ENCODE results near the gene APOL1.
"Not testable (repeated sequence)": the region's sequence is repeated elsewhere in the genome, so short reads cannot be mapped to it uniquely, and the experiment has no call there.

The APOL1 gene

DNA sequence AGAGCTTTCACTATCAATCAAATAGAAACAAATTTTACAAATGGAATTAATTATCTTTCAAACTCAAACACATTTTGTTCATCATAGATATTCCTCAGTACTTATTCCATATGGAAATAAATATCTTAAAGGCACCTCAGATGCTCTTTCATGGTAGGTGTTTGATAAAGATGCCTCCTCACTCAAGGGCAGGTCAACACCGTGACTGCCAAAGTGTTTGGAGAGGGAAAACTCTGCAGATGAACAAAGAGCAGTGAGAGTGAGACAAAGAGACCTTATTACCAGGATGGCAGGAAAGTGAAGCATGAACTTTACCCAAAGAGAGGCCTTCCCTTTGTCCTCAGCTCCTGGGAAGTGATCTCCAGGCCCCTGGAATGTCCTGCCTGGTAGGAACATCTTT is 24.6 kb upstream of the APOL1 start:
- WGBS, 2 donors (ENCODE audit: extremely low coverage in 2 of 2, insufficient read length in 2 of 2, insufficient replicate concordance in 1 of 2), result no CpG with 5 or more reads among the region's 1 CpG
- H3K36me3 ChIP-seq (replicated peaks in 1 of 2; ENCODE audit: control insufficient read depth in 2 of 2, insufficient read depth in 2 of 2, low read length in 2 of 2), result peaks cover 0 to 51% of the 10 kb centered on the region in 2 donors

DNA sequence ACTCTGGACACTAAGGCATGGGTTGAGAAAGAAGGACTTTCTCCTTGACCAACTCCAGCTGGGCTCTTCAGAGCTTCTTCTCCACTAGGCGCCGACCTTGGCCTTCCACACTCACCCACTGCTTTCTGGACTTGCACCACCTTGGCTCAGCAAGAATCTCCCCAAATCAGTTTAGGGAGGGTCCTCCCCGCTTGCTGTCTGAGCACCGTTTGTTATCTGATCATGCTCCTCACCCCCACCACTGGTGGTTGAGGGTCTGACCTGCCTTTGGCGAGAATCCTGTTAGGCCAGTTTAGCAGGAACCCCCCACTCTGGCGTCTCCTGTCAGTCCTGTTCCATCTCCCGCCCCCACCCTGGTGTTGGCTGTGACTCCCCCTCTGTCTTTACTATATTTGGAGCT is 24.0 kb upstream of the APOL1 start:
- Histone ChIP-seq H3K9ac (ENCODE audit: low read depth, low read length, poor library complexity) (no peak overlapping the region), H3K27ac (replicated peaks; ENCODE audit: low read length) (no peak overlapping the region), H3K36me3 (replicated peaks in 1 of 2; ENCODE audit: control insufficient read depth in 2 of 2, insufficient read depth in 2 of 2, low read length in 2 of 2) (peaks cover 0 to 52% of the 10 kb centered on the region in 2 donors), H3K27me3 (ENCODE audit: control insufficient read depth in 3 of 3, insufficient read depth in 3 of 3, low read depth in 1 of 3, low read length in 3 of 3) (no peaks in the 10 kb centered on the region), H3K4me1 (ENCODE audit: control insufficient read depth in 2 of 2, insufficient read depth in 1 of 2, low read depth in 1 of 2, low read length in 2 of 2) (peaks cover 0 to 3% of the 10 kb centered on the region in 2 donors), H3K79me1 (ENCODE audit: low read depth, low read length) (no peaks in the 10 kb centered on the region), H3K4me2 (ENCODE audit: insufficient read depth, low read length, poor library complexity, severe bottlenecking) (no peak overlapping the region), H2BK5ac (ENCODE audit: low read length) (no peak overlapping the region), H4K8ac (ENCODE audit: low read depth, low read length) (no peak overlapping the region), H3K23ac (ENCODE audit: low read depth, low read length, poor library complexity) (no peak overlapping the region), H2BK15ac (ENCODE audit: low read length) (no peak overlapping the region), H3K18ac (ENCODE audit: low read length) (peak overlapping the region; percentile 9), H2BK120ac (ENCODE audit: low read depth, low read length) (no peak overlapping the region), H2AK5ac (ENCODE audit: low read depth, low read length) (no peak overlapping the region), H2AFZ (ENCODE audit: low read length) (no peak overlapping the region), H2BK12ac (ENCODE audit: low read length) (no peak overlapping the region), H3K14ac (ENCODE audit: low read length) (no peak overlapping the region), H3K9me3 (replicated peaks in 1 of 2; ENCODE audit: control insufficient read depth in 2 of 2, insufficient read depth in 1 of 2, low read depth in 1 of 2, low read length in 2 of 2) (no peaks in the 10 kb centered on the region), H3K4ac (ENCODE audit: low read length) (no peak overlapping the region), H3K4me3 (ENCODE audit: low read length in 2 of 2) (no peak overlapping the region), H4K91ac (ENCODE audit: low read depth, low read length, poor library complexity) (no peak overlapping the region)
- DNase-seq (ENCODE audit: low spot score), result no peak
- no CpG with 5 or more reads among the region's 7 CpGs for WGBS, 2 donors (ENCODE audit: extremely low coverage in 2 of 2, insufficient read length in 2 of 2, insufficient replicate concordance in 1 of 2)

More for the DNA sequence above, 24.6 kb upstream of the APOL1 start:
- H3K18ac ChIP-seq (ENCODE audit: low read length); H3K27ac ChIP-seq (replicated peaks; ENCODE audit: low read length); H2BK12ac ChIP-seq (ENCODE audit: low read length); H4K8ac ChIP-seq (ENCODE audit: low read depth, low read length); H3K9ac ChIP-seq (ENCODE audit: low read depth, low read length, poor library complexity); H3K14ac ChIP-seq (ENCODE audit: low read length); H3K23ac ChIP-seq (ENCODE audit: low read depth, low read length, poor library complexity); H2BK15ac ChIP-seq (ENCODE audit: low read length); H3K4ac ChIP-seq (ENCODE audit: low read length); H2BK5ac ChIP-seq (ENCODE audit: low read length); H3K27me3 ChIP-seq (ENCODE audit: control insufficient read depth in 3 of 3, insufficient read depth in 3 of 3, low read depth in 1 of 3, low read length in 3 of 3); H3K4me3 ChIP-seq (ENCODE audit: low read length in 2 of 2); H2AFZ ChIP-seq (ENCODE audit: low read length); H3K4me1 ChIP-seq (ENCODE audit: control insufficient read depth in 2 of 2, insufficient read depth in 1 of 2, low read depth in 1 of 2, low read length in 2 of 2); H3K79me1 ChIP-seq (ENCODE audit: low read depth, low read length); H3K4me2 ChIP-seq (ENCODE audit: insufficient read depth, low read length, poor library complexity, severe bottlenecking); H2BK120ac ChIP-seq (ENCODE audit: low read depth, low read length); H2AK5ac ChIP-seq (ENCODE audit: low read depth, low read length); H3K9me3 ChIP-seq (replicated peaks in 1 of 2; ENCODE audit: control insufficient read depth in 2 of 2, insufficient read depth in 1 of 2, low read depth in 1 of 2, low read length in 2 of 2); H4K91ac ChIP-seq (ENCODE audit: low read depth, low read length, poor library complexity); DNase-seq (ENCODE audit: low spot score): not testable (repeated sequence)

DNA sequence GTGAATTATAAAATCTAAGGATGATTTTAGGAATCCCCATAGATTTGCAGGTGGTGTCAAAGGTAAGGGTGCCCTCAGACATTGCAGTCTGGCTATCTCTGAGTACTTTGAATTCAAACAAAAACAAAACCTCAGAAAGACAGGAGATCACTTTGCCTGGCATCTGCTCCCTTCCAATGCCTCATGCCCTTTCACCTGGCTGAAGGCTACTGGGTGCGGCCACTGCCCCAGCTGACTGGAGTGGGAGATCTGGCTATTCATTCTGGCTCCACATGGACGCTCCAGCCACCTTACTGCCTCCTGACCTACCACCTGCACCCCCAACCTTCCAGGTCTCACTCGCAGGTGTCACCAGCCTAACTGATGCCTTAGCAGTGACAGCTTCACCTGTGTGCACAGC is 23.3 kb upstream of the APOL1 start:
- peaks cover 0 to 52% of the 10 kb centered on the region in 2 donors for H3K36me3 ChIP-seq (replicated peaks in 1 of 2; ENCODE audit: control insufficient read depth in 2 of 2, insufficient read depth in 2 of 2, low read length in 2 of 2)
- not testable (repeated sequence) for H3K4me3 ChIP-seq (ENCODE audit: low read length in 2 of 2); H4K91ac ChIP-seq (ENCODE audit: low read depth, low read length, poor library complexity); H3K4ac ChIP-seq (ENCODE audit: low read length); H2AK5ac ChIP-seq (ENCODE audit: low read depth, low read length); H3K79me1 ChIP-seq (ENCODE audit: low read depth, low read length); H3K9ac ChIP-seq (ENCODE audit: low read depth, low read length, poor library complexity); H4K8ac ChIP-seq (ENCODE audit: low read depth, low read length); DNase-seq (ENCODE audit: low spot score); H3K27me3 ChIP-seq (ENCODE audit: control insufficient read depth in 3 of 3, insufficient read depth in 3 of 3, low read depth in 1 of 3, low read length in 3 of 3); H3K14ac ChIP-seq (ENCODE audit: low read length); H3K4me1 ChIP-seq (ENCODE audit: control insufficient read depth in 2 of 2, insufficient read depth in 1 of 2, low read depth in 1 of 2, low read length in 2 of 2); H3K27ac ChIP-seq (replicated peaks; ENCODE audit: low read length); H2BK15ac ChIP-seq (ENCODE audit: low read length); H3K9me3 ChIP-seq (replicated peaks in 1 of 2; ENCODE audit: control insufficient read depth in 2 of 2, insufficient read depth in 1 of 2, low read depth in 1 of 2, low read length in 2 of 2); H2AFZ ChIP-seq (ENCODE audit: low read length); H3K4me2 ChIP-seq (ENCODE audit: insufficient read depth, low read length, poor library complexity, severe bottlenecking); H3K18ac ChIP-seq (ENCODE audit: low read length); H2BK120ac ChIP-seq (ENCODE audit: low read depth, low read length); H3K23ac ChIP-seq (ENCODE audit: low read depth, low read length, poor library complexity); H2BK5ac ChIP-seq (ENCODE audit: low read length); H2BK12ac ChIP-seq (ENCODE audit: low read length)
- no CpG with 5 or more reads among the region's 3 CpGs for WGBS, 2 donors (ENCODE audit: extremely low coverage in 2 of 2, insufficient read length in 2 of 2, insufficient replicate concordance in 1 of 2)

DNA sequence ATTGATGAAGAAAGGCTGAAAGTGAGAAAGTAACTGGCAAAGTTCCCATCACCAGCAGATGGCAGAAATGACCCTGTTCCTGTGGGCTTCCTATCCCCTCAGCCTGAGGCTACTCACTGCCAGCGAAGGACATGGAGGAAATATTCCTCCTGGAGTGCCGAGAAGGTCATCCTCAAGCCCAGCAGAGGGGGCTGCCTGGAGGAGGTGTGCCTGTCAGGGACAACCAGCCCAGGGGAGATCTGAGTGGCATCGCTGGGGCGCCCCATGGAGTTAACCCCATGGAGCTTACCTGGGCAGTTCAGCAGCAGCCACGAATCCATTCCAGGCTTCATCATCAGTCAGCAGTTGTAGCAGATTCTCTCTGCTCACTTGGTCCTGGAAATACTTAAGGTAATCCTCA is 21.9 kb upstream of the APOL1 start:
- H2AK5ac ChIP-seq (ENCODE audit: low read depth, low read length); H3K4ac ChIP-seq (ENCODE audit: low read length); H3K4me2 ChIP-seq (ENCODE audit: insufficient read depth, low read length, poor library complexity, severe bottlenecking); H3K14ac ChIP-seq (ENCODE audit: low read length); H3K23ac ChIP-seq (ENCODE audit: low read depth, low read length, poor library complexity); H2AFZ ChIP-seq (ENCODE audit: low read length); H2BK120ac ChIP-seq (ENCODE audit: low read depth, low read length); H3K27me3 ChIP-seq (ENCODE audit: control insufficient read depth in 3 of 3, insufficient read depth in 3 of 3, low read depth in 1 of 3, low read length in 3 of 3); H2BK5ac ChIP-seq (ENCODE audit: low read length); H3K9ac ChIP-seq (ENCODE audit: low read depth, low read length, poor library complexity); H3K27ac ChIP-seq (replicated peaks; ENCODE audit: low read length); H3K18ac ChIP-seq (ENCODE audit: low read length); H3K9me3 ChIP-seq (replicated peaks in 1 of 2; ENCODE audit: control insufficient read depth in 2 of 2, insufficient read depth in 1 of 2, low read depth in 1 of 2, low read length in 2 of 2); H3K79me1 ChIP-seq (ENCODE audit: low read depth, low read length); H2BK12ac ChIP-seq (ENCODE audit: low read length); H2BK15ac ChIP-seq (ENCODE audit: low read length); H3K4me3 ChIP-seq (ENCODE audit: low read length in 2 of 2); H4K91ac ChIP-seq (ENCODE audit: low read depth, low read length, poor library complexity); H4K8ac ChIP-seq (ENCODE audit: low read depth, low read length); DNase-seq (ENCODE audit: low spot score); H3K4me1 ChIP-seq (ENCODE audit: control insufficient read depth in 2 of 2, insufficient read depth in 1 of 2, low read depth in 1 of 2, low read length in 2 of 2): not testable (repeated sequence)
- no CpG with 5 or more reads among the region's 5 CpGs for WGBS, 2 donors (ENCODE audit: extremely low coverage in 2 of 2, insufficient read length in 2 of 2, insufficient replicate concordance in 1 of 2)
- H3K36me3 ChIP-seq (replicated peaks in 1 of 2; ENCODE audit: control insufficient read depth in 2 of 2, insufficient read depth in 2 of 2, low read length in 2 of 2), result peaks cover 0 to 56% of the 10 kb centered on the region in 2 donors

Measured in neuronal stem cell (in vitro differentiated cells).